ENCODE measurements around the gene DBNDD2.
A peak's percentile ranks its signal among the peaks of the same experiment; 100 is the strongest.

The DBNDD2 gene

DNA sequence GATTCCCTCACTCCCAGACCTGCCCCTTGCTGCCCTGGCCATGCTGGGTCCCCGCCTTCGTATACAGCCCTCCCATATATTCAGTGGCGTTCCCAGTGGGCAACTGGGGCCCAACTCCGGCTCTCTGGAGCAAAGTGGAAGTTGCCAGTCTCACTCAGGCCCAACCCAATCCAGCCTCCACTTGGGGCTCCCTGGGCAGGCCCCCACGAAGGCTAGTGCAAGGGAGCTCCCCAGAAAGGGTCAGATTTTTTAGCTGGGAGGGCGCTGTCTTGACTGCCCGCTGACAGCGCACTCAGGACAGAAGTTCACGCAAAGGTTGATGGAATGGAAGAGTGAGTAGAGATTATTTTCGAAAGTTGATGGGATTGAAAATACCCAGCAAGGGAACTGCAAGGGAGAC is 35.8 kb upstream of the DBNDD2 start:
- Histone ChIP-seq H3K27me3 (ENCODE audit: insufficient read depth, low read length) (no peaks in the 10 kb centered on the region), H3K9me3 (ENCODE audit: insufficient read depth, low read depth, low read length) (no peaks in the 10 kb centered on the region), H2BK5ac (ENCODE audit: low read depth, low read length, poor library complexity) (no peak overlapping the region), H3K79me2 (ENCODE audit: control insufficient read depth, insufficient read depth, low read length, poor library complexity) (no peaks in the 10 kb centered on the region), H2BK12ac (ENCODE audit: low read length) (no peak overlapping the region), H2AK5ac (ENCODE audit: low read length) (no peak overlapping the region), H3K4ac (ENCODE audit: low read depth, low read length) (no peak overlapping the region), H4K8ac (ENCODE audit: low read depth, low read length) (no peak overlapping the region), H3K27ac (ENCODE audit: low read depth, low read length) (no peak overlapping the region), H3K23ac (ENCODE audit: low read length) (no peak overlapping the region), H3K4me1 (ENCODE audit: control insufficient read depth in 1 of 2, insufficient read depth in 2 of 2, low read length in 2 of 2) (peaks cover 3 to 6% of the 10 kb centered on the region in 2 experiments), H2AFZ (ENCODE audit: insufficient read depth, low read length, poor library complexity) (no peak overlapping the region), H3K4me2 (ENCODE audit: low read length) (no peak overlapping the region), H3K9ac (ENCODE audit: low read length) (no peak overlapping the region), H3K4me3 (ENCODE audit: low read depth, low read length) (no peak overlapping the region), H4K12ac (ENCODE audit: low read depth, low read length) (no peak overlapping the region), H3K79me1 (ENCODE audit: low read length) (no peaks in the 10 kb centered on the region), H4K91ac (ENCODE audit: low read depth, low read length) (no peak overlapping the region), H2BK120ac (ENCODE audit: insufficient read depth, low read length, poor library complexity) (no peak overlapping the region), H3K14ac (ENCODE audit: low read length) (no peak overlapping the region), H3K18ac (ENCODE audit: low read length) (no peak overlapping the region), H3K36me3 (ENCODE audit: control insufficient read depth in 1 of 2, insufficient read depth in 2 of 2, low read length in 2 of 2) (peaks cover 14 to 20% of the 10 kb centered on the region in 2 experiments)
- WGBS (ENCODE audit: extremely low coverage, insufficient coverage, insufficient read length) = no CpG with 5 or more reads among the region's 10 CpGs
- no peak for DNase-seq

DNA sequence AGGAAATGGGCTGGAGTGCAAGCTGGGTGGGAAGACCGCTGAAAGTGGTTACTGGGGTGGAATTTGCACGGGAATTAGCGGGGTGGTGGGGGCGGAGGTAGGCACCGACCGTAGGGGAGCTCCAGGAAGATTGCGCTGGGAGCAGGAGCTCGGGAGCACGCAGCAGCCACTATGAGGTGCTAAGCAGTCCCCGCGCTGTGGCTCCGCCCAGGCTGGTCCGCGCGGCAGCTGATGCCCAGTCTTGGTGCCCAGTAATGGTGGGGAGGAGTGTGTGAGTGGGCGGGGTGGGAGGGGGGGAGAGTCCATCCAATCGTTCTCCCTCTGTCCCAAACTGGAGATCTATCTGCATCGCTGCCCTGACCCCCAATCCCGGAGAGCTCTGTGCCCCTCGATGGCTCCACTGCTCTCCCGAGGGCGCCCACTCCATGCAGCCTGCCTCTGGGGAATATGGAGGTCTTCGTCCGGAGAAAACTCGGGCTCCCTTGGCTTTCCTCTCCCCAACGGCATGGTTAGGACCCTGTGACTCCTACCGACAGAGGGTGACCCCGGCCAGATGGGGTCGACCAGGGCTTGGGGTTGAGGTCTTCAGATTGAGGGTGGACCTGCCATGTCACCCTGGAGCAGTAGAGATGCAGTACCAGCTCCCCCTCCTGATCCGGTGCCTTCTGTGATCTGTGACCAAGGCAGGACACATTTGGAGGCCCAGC is 35.3 kb upstream of the DBNDD2 start:
- H3K79me1 ChIP-seq (ENCODE audit: low read length) = no peaks in the 10 kb centered on the region
- no peak overlapping the region for H3K23ac ChIP-seq (ENCODE audit: low read length)
- H3K14ac ChIP-seq (ENCODE audit: low read length) = no peak overlapping the region
- no peak overlapping the region for H2BK120ac ChIP-seq (ENCODE audit: insufficient read depth, low read length, poor library complexity)
- no peaks in the 10 kb centered on the region for H3K27me3 ChIP-seq (ENCODE audit: insufficient read depth, low read length)
- H3K9ac ChIP-seq (ENCODE audit: low read length) = no peak overlapping the region
- no peak overlapping the region for H3K27ac ChIP-seq (ENCODE audit: low read depth, low read length)
- DNase-seq = no peak
- H3K18ac ChIP-seq (ENCODE audit: low read length) = no peak overlapping the region
- no peak overlapping the region for H4K8ac ChIP-seq (ENCODE audit: low read depth, low read length)
- H4K12ac ChIP-seq (ENCODE audit: low read depth, low read length) = no peak overlapping the region
- WGBS (ENCODE audit: extremely low coverage, insufficient coverage, insufficient read length) = no CpG with 5 or more reads among the region's 30 CpGs
- no peaks in the 10 kb centered on the region for H3K9me3 ChIP-seq (ENCODE audit: insufficient read depth, low read depth, low read length)
- no peak overlapping the region for H3K4ac ChIP-seq (ENCODE audit: low read depth, low read length)
- no peak overlapping the region for H2AK5ac ChIP-seq (ENCODE audit: low read length)
- H2AFZ ChIP-seq (ENCODE audit: insufficient read depth, low read length, poor library complexity) = no peak overlapping the region
- peaks cover 3 to 6% of the 10 kb centered on the region in 2 experiments for H3K4me1 ChIP-seq (ENCODE audit: control insufficient read depth in 1 of 2, insufficient read depth in 2 of 2, low read length in 2 of 2)
- no peak overlapping the region for H4K91ac ChIP-seq (ENCODE audit: low read depth, low read length)
- H3K4me2 ChIP-seq (ENCODE audit: low read length) = peak overlapping the region; percentile 58
- H3K4me3 ChIP-seq (ENCODE audit: low read depth, low read length) = no peak overlapping the region
- peaks cover 9 to 14% of the 10 kb centered on the region in 2 experiments for H3K36me3 ChIP-seq (ENCODE audit: control insufficient read depth in 1 of 2, insufficient read depth in 2 of 2, low read length in 2 of 2)
- H2BK5ac ChIP-seq (ENCODE audit: low read depth, low read length, poor library complexity) = no peak overlapping the region
- H3K79me2 ChIP-seq (ENCODE audit: control insufficient read depth, insufficient read depth, low read length, poor library complexity) = no peaks in the 10 kb centered on the region
- no peak overlapping the region for H2BK12ac ChIP-seq (ENCODE audit: low read length)

DNA sequence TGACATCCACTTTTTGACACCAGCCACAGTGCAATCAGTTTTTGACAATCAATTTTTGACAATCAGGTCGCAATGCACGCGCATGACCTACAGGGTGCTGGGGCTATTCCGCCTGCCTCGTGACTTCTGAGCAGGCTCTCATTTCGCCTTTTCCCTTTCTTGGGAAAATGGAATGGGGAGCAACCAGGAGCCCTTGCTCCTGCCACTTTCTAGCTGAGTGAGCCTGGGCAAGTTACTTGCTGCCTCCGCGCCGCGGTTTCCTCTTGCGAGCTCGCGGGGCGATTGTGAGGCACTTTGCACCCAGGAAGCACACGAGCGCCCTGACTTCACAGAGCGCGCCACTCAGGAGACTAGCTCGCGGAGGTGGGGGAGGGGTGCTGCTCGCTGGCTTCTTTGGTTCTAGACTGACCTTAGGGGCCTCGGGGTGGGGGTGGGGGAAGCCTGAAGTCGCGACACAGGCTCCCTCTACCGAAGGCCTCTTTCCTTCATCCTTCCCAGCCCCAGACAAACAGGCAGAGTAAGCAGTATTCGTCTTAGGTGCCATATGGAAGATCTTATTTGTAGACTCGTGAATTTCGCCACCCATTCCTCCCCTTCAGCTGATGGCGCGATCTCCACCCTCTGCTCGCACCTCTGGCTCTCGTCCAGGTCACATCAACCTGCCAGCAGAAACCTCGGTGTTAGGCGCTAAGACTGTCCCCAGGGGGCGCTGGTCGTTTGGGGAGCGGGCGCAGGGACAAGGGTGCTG is 34.6 kb upstream of the DBNDD2 start:
- no peak overlapping the region for H3K4me3 ChIP-seq (ENCODE audit: low read depth, low read length)
- H2BK5ac ChIP-seq (ENCODE audit: low read depth, low read length, poor library complexity) = no peak overlapping the region
- H3K14ac ChIP-seq (ENCODE audit: low read length) = no peak overlapping the region
- no peak overlapping the region for H2BK12ac ChIP-seq (ENCODE audit: low read length)
- H3K18ac ChIP-seq (ENCODE audit: low read length) = no peak overlapping the region
- H3K9ac ChIP-seq (ENCODE audit: low read length) = no peak overlapping the region
- H2AK5ac ChIP-seq (ENCODE audit: low read length) = no peak overlapping the region
- no CpG with 5 or more reads among the region's 38 CpGs for WGBS (ENCODE audit: extremely low coverage, insufficient coverage, insufficient read length)
- peak overlapping the region; percentile 58 for H3K4me2 ChIP-seq (ENCODE audit: low read length)
- H2BK120ac ChIP-seq (ENCODE audit: insufficient read depth, low read length, poor library complexity) = no peak overlapping the region
- H3K27me3 ChIP-seq (ENCODE audit: insufficient read depth, low read length) = no peaks in the 10 kb centered on the region
- no peaks in the 10 kb centered on the region for H3K79me1 ChIP-seq (ENCODE audit: low read length)
- DNase-seq = peak; percentile 73 to 90
- no peaks in the 10 kb centered on the region for H3K9me3 ChIP-seq (ENCODE audit: insufficient read depth, low read depth, low read length)
- H4K8ac ChIP-seq (ENCODE audit: low read depth, low read length) = no peak overlapping the region
- H4K12ac ChIP-seq (ENCODE audit: low read depth, low read length) = no peak overlapping the region
- no peak overlapping the region for H2AFZ ChIP-seq (ENCODE audit: insufficient read depth, low read length, poor library complexity)
- H3K4me1 ChIP-seq (ENCODE audit: control insufficient read depth in 1 of 2, insufficient read depth in 2 of 2, low read length in 2 of 2) = peaks cover 3 to 6% of the 10 kb centered on the region in 2 experiments
- no peaks in the 10 kb centered on the region for H3K79me2 ChIP-seq (ENCODE audit: control insufficient read depth, insufficient read depth, low read length, poor library complexity)
- no peak overlapping the region for H3K23ac ChIP-seq (ENCODE audit: low read length)
- H3K36me3 ChIP-seq (ENCODE audit: control insufficient read depth in 1 of 2, insufficient read depth in 2 of 2, low read length in 2 of 2) = peaks cover 7 to 8% of the 10 kb centered on the region in 2 experiments
- H4K91ac ChIP-seq (ENCODE audit: low read depth, low read length) = no peak overlapping the region
- H3K4ac ChIP-seq (ENCODE audit: low read depth, low read length) = no peak overlapping the region
- no peak overlapping the region for H3K27ac ChIP-seq (ENCODE audit: low read depth, low read length)

DNA sequence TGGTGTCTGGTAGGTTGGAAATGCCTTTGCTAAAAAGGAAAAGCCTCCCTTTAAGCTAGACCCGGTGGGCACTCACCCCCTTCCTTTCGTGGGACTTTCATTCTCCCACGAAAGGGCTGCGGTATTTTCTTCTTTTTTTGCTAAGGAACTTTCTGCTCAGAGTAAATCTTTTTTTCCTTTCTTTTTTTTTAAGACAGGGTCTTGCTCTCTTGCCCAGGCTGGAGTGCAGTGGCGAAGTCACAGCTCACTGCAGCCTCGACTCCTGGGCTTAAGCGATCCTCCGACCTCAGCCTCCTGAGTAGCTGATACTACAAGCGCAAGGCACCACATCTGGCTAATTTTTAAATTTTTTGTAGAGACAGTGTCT is 34.0 kb upstream of the DBNDD2 start:
- Histone ChIP-seq H2BK120ac (ENCODE audit: insufficient read depth, low read length, poor library complexity) (no peak overlapping the region), H3K27ac (ENCODE audit: low read depth, low read length) (no peak overlapping the region), H3K4me2 (ENCODE audit: low read length) (peak overlapping the region; percentile 58), H4K12ac (ENCODE audit: low read depth, low read length) (no peak overlapping the region), H2AFZ (ENCODE audit: insufficient read depth, low read length, poor library complexity) (no peak overlapping the region), H3K27me3 (ENCODE audit: insufficient read depth, low read length) (no peaks in the 10 kb centered on the region), H3K36me3 (ENCODE audit: control insufficient read depth in 1 of 2, insufficient read depth in 2 of 2, low read length in 2 of 2) (peaks cover 4 to 8% of the 10 kb centered on the region in 2 experiments), H3K79me2 (ENCODE audit: control insufficient read depth, insufficient read depth, low read length, poor library complexity) (no peaks in the 10 kb centered on the region), H3K18ac (ENCODE audit: low read length) (no peak overlapping the region), H3K23ac (ENCODE audit: low read length) (no peak overlapping the region), H2BK12ac (ENCODE audit: low read length) (no peak overlapping the region), H4K91ac (ENCODE audit: low read depth, low read length) (no peak overlapping the region), H3K4me3 (ENCODE audit: low read depth, low read length) (no peak overlapping the region), H3K9ac (ENCODE audit: low read length) (no peak overlapping the region), H2BK5ac (ENCODE audit: low read depth, low read length, poor library complexity) (no peak overlapping the region), H3K4me1 (ENCODE audit: control insufficient read depth in 1 of 2, insufficient read depth in 2 of 2, low read length in 2 of 2) (peaks cover 3 to 6% of the 10 kb centered on the region in 2 experiments), H3K9me3 (ENCODE audit: insufficient read depth, low read depth, low read length) (no peaks in the 10 kb centered on the region), H3K79me1 (ENCODE audit: low read length) (no peaks in the 10 kb centered on the region), H3K14ac (ENCODE audit: low read length) (no peak overlapping the region), H3K4ac (ENCODE audit: low read depth, low read length) (no peak overlapping the region), H4K8ac (ENCODE audit: low read depth, low read length) (no peak overlapping the region), H2AK5ac (ENCODE audit: low read length) (no peak overlapping the region)
- no CpG with 5 or more reads among the region's 9 CpGs for WGBS (ENCODE audit: extremely low coverage, insufficient coverage, insufficient read length)
- DNase-seq = no peak

Data from trophoblast cell (in vitro differentiated cells and primary cell).